ENCODE results near the gene C21orf91. TPM values are rescaled to one million over a fixed set of nuclear protein-coding genes. Genes with fewer than 3 reads are reported as not detected.

C21orf91 gene
- total RNA-seq, 1 donor from 2014 or later, result 27.3 TPM

GRCh38 chr21:17783003-17783402 is 36.2 kb downstream of the C21orf91 start:
- DNase-seq (ENCODE audit: low read depth, low spot score), result no peak
- Mint-ChIP-seq H3K4me1 (no peaks in the 10 kb centered on the region), H3K27me3 (ENCODE audit: low read depth) (no peaks in the 10 kb centered on the region), H3K27ac (ENCODE audit: unreplicated experiment) (no peak overlapping the region), H3K9me3 (no peaks in the 10 kb centered on the region), H3K4me3 (no peak overlapping the region), H3K36me3 (ENCODE audit: low read depth) (peaks cover 43% of the 10 kb centered on the region)
- no peak for TF ChIP-seq CTCF (conservative IDR thresholded peaks at IDR 0.05)

GRCh38 chr21:17782051-17782450 is 37.1 kb downstream of the C21orf91 start:
- no peak for TF ChIP-seq CTCF (conservative IDR thresholded peaks at IDR 0.05)
- Mint-ChIP-seq H3K4me1 (no peaks in the 10 kb centered on the region), H3K9me3 (no peaks in the 10 kb centered on the region), H3K4me3 (no peak overlapping the region), H3K27ac (ENCODE audit: unreplicated experiment) (no peak overlapping the region), H3K36me3 (ENCODE audit: low read depth) (peaks cover 39% of the 10 kb centered on the region), H3K27me3 (ENCODE audit: low read depth) (no peaks in the 10 kb centered on the region)
- DNase-seq (ENCODE audit: low read depth, low spot score), result no peak

GRCh38 chr21:17781524-17781923 is 37.6 kb downstream of the C21orf91 start:
- Mint-ChIP-seq H3K27ac (ENCODE audit: unreplicated experiment) (no peak overlapping the region), H3K27me3 (ENCODE audit: low read depth) (no peaks in the 10 kb centered on the region), H3K36me3 (ENCODE audit: low read depth) (peaks cover 33% of the 10 kb centered on the region), H3K4me1 (no peaks in the 10 kb centered on the region), H3K4me3 (no peak overlapping the region), H3K9me3 (no peaks in the 10 kb centered on the region)
- no peak for DNase-seq (ENCODE audit: low read depth, low spot score)
- no peak for TF ChIP-seq CTCF (conservative IDR thresholded peaks at IDR 0.05)

- no peak for TF ChIP-seq CTCF (conservative IDR thresholded peaks at IDR 0.05)
- no peak overlapping the region for H3K4me3 Mint-ChIP-seq
- DNase-seq (ENCODE audit: low read depth, low spot score), result no peak
- no peaks in the 10 kb centered on the region for H3K4me1 Mint-ChIP-seq
- H3K27ac Mint-ChIP-seq (ENCODE audit: unreplicated experiment), result no peak overlapping the region
- no peaks in the 10 kb centered on the region for H3K27me3 Mint-ChIP-seq (ENCODE audit: low read depth)
- no peaks in the 10 kb centered on the region for H3K9me3 Mint-ChIP-seq
- peaks cover 25% of the 10 kb centered on the region for H3K36me3 Mint-ChIP-seq (ENCODE audit: low read depth)
These were observed 38.6 kb downstream of the C21orf91 start for GRCh38 chr21:17780539-17780938.

- H3K4me1 Mint-ChIP-seq, result no peaks in the 10 kb centered on the region
- DNase-seq (ENCODE audit: low read depth, low spot score), result no peak
- TF ChIP-seq CTCF (conservative IDR thresholded peaks at IDR 0.05), result no peak
- H3K9me3 Mint-ChIP-seq, result no peaks in the 10 kb centered on the region
- H3K27ac Mint-ChIP-seq (ENCODE audit: unreplicated experiment), result no peak overlapping the region
- H3K4me3 Mint-ChIP-seq, result no peak overlapping the region
- peaks cover 20% of the 10 kb centered on the region for H3K36me3 Mint-ChIP-seq (ENCODE audit: low read depth)
- no peaks in the 10 kb centered on the region for H3K27me3 Mint-ChIP-seq (ENCODE audit: low read depth)
These were observed 39.2 kb downstream of the C21orf91 start for GRCh38 chr21:17779980-17780379.

GRCh38 chr21:17779496-17779895 is 39.7 kb downstream of the C21orf91 start:
- no peak for TF ChIP-seq CTCF (conservative IDR thresholded peaks at IDR 0.05)
- no peaks in the 10 kb centered on the region for H3K27me3 Mint-ChIP-seq (ENCODE audit: low read depth)
- H3K27ac Mint-ChIP-seq (ENCODE audit: unreplicated experiment), result no peak overlapping the region
- peaks cover 15% of the 10 kb centered on the region for H3K36me3 Mint-ChIP-seq (ENCODE audit: low read depth)
- no peaks in the 10 kb centered on the region for H3K4me1 Mint-ChIP-seq
- DNase-seq (ENCODE audit: low read depth, low spot score), result no peak
- H3K9me3 Mint-ChIP-seq, result no peaks in the 10 kb centered on the region
- no peak overlapping the region for H3K4me3 Mint-ChIP-seq
